ENCODE data around the gene ZNF595.
"Not testable (repeated sequence)": the region's sequence is repeated elsewhere in the genome, so short reads cannot be mapped to it uniquely, and the experiment has no call there.

GRCh38 chr4:38202-38601, 14.9 kb upstream of the ZNF595 start:
- TF ChIP-seq ZNF274 (IDR thresholded peaks at IDR 0.05; ENCODE audit: low read depth, low read length); YY1 (IDR thresholded peaks at IDR 0.05; ENCODE audit: insufficient read depth, insufficient read length): not testable (repeated sequence)
